Stomach (tissue), 9 donors: Measurements from ENCODE around the gene KLHDC7A. TPM values are rescaled to one million over a fixed set of nuclear protein-coding genes. Genes with fewer than 3 reads are reported as not detected.

Experiments used
- DNase-seq, 2 donors: peaks; one replicate each; pipeline versions ENCODE4 v3.0.0 to v3.0.0-alpha.2; 2013 to 2019
- H3K27ac ChIP-seq, 5 donors: fragments of 200-600 bp in 4 of 5; sonication (generic) in 4 of 5; one replicate each; pipeline ENCODE4 v1.5.1; 2013 to 2019; ENCODE audit warnings: mild to moderate bottlenecking in 1 of 5, moderate library complexity in 1 of 5
- H3K27me3 ChIP-seq, 3 donors: fragments of 200-600 bp; sonication (generic); one replicate each; pipeline ENCODE4 v1.5.1; 2017 to 2019; ENCODE audit warnings: mixed run types in 1 of 3
- H3K36me3 ChIP-seq, 4 donors: fragments of 200-600 bp; sonication (generic); 1 replicate in 3 of 4; 2 replicates in 1 of 4; pipeline ENCODE4 v1.5.1; 2016 to 2019
- H3K4me1 ChIP-seq, 4 donors: fragments of 200-600 bp; sonication (generic); one replicate each; pipeline ENCODE4 v1.5.1; 2016 to 2019
- H3K4me3 ChIP-seq, 4 donors: fragments of 200-600 bp; sonication (generic) in 3 of 4; one replicate each; pipeline ENCODE4 v1.5.1; 2016 to 2019; ENCODE audit warnings: mild to moderate bottlenecking in 1 of 4
- H3K9me3 ChIP-seq, 4 donors: fragments of 200-600 bp; sonication (generic); one replicate each; pipeline ENCODE4 v1.5.1; 2016 to 2019
- CTCF ChIP-seq, 7 experiments: fragments of 450-650 bp in 4 of 7; fragments of 200-600 bp in 3 of 7; sonication (generic) in 3 of 7; IDR thresholded peaks; one replicate each; pipeline ENCODE4 v1.5.1; 2016 to 2019; ENCODE audit warnings: antibody characterized with exemption in 7 of 7, control low read depth in 2 of 7, mild to moderate bottlenecking in 1 of 7
- EP300 ChIP-seq: sonication (generic); formaldehyde crosslinking; IDR thresholded peaks from one replicate; pipeline ENCODE4 v1.6.1; 2017; ENCODE audit warnings: antibody characterized with exemption
- POLR2A ChIP-seq, 4 donors: fragments of 450-650 bp; IDR thresholded peaks; one replicate each; pipeline ENCODE4 v1.6.1; 2016; ENCODE audit warnings: antibody characterized with exemption in 4 of 4, control low read depth in 2 of 4, mild to moderate bottlenecking in 1 of 4, moderate library complexity in 1 of 4
- POLR2AphosphoS5 ChIP-seq, 3 donors: sonication (generic); formaldehyde crosslinking; IDR thresholded peaks; one replicate each; pipeline ENCODE4 v1.6.1; 2016; ENCODE audit warnings: antibody characterized with exemption in 3 of 3
- WGBS, 5 donors: extraction: QIAGEN DNeasy Blood & Tissue Kit in 3 of 5; methylation state at CpG; one replicate each; pipeline versions ENCODE4 v1.1.5 to v1.1.7; 2013 to 2018; 5-methylcytosine and 5-hydroxymethylcytosine counted together
- intact Hi-C: fragments of 100-400 bp; cut with DNase I; formaldehyde crosslinking; loops from one replicate; pipeline ENCODE4 v1.15.1; 2023; ENCODE audit warnings: low total_unique reads
- polyA plus RNA-seq, 3 donors: library from polyadenylated mRNA; stranded (reverse); fragments of 200-250 nt; gene quantifications; one replicate each; pipeline ENCODE4 v1.2.3, GENCODE V29; 2013
- total RNA-seq, 5 donors: library from RNA; depleted of rRNA; stranded (reverse); fragments of >200 nt; gene quantifications; one replicate each; pipeline versions ENCODE4 v1.1.0 to v1.2.3, GENCODE V29; 2014 to 2016
- donor health status: healthy with polysubstance abuse.
- donor health status: Bipolar disorder and iron deficiency.
- donor health status: healthy.

Gene KLHDC7A
- total and polyA plus RNA-seq, 8 donors, result 0.29 to 8.9 (median 1.9) TPM

GRCh38 chr1:18475234-18475905 lies 5.4 kb upstream of the KLHDC7A start:
- Histone ChIP-seq H3K4me3 (no peak overlapping the region), H3K36me3 (no peaks in the 10 kb centered on the region), H3K27me3 (peaks cover 0 to 4% (median 0%) of the 10 kb centered on the region in 3 donors), H3K27ac (no peak overlapping the region), H3K4me1 (peaks cover 6 to 18% (median 12%) of the 10 kb centered on the region in 4 donors), H3K9me3 (no peaks in the 10 kb centered on the region)
- TF ChIP-seq CTCF (IDR thresholded peaks at IDR 0.05) (no peak), POLR2AphosphoS5 (IDR thresholded peaks at IDR 0.05) (no peak), POLR2A (IDR thresholded peaks at IDR 0.05) (no peak), EP300 (no peak)
- 74 to 87% (median 80%) methylated on average over 10 of the region's 10 CpGs for WGBS, 5 donors
- DNase-seq, result peak in 1 of 2 donors; percentile 27
- intact Hi-C loops, result no loop called here

GRCh38 chr1:18479454-18479853 lies 1.3 kb upstream of the KLHDC7A start:
- peak overlapping the region in 4 of 5 donors; percentile 85 to 88 (median 86) for H3K27ac ChIP-seq
- 59 to 79% (median 71%) methylated on average over 8 of the region's 8 CpGs for WGBS, 5 donors

DNA sequence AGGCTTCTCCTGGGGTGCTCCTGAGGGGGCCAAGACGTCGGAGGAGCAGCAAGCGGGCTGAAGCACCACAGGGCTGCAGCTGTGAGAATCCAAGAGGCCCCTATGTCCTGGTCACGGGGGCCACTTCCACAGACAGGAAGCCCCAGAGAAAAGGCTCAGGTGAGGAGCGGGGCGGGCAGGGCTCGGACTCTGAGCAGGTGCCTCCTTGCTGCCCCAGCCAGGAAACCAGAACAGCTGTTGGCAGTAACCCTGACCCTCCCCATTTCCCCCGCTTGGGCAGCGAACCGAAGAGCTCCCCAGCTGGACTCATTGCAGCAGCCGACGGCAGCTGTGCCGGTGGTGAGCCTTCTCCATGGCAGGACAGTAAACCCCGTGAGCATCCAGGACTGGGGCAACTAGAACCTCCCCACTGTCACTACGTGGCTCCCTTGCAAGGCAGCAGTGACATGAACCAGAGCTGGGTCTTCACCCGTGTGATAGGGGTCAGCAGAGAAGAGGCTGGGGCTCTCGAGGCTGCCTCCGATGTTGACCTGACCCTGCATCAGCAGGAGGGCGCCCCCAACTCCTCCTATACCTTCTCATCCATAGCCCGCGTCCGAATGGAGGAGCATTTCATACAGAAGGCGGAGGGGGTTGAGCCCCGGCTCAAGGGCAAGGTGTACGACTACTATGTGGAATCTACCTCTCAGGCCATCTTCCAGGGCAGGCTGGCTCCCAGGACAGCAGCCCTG lies 625 bp downstream of the KLHDC7A start:
- peaks cover 0 to 27% (median 0%) of the 10 kb centered on the region in 3 donors for H3K27me3 ChIP-seq
- TF ChIP-seq POLR2A (IDR thresholded peaks at IDR 0.05) (no peak), EP300 (no peak), POLR2AphosphoS5 (IDR thresholded peaks at IDR 0.05) (no peak), CTCF (IDR thresholded peaks at IDR 0.05) (no peak)
- 35 to 58% (median 48%) methylated on average over 11 to 25 of the region's 25 CpGs for WGBS, 5 donors
- H3K9me3 ChIP-seq, result no peaks in the 10 kb centered on the region
- peaks cover 30 to 42% (median 37%) of the 10 kb centered on the region in 4 donors for H3K4me1 ChIP-seq
- peak overlapping the region; percentile 85 to 89 (median 88) for H3K27ac ChIP-seq
- H3K4me3 ChIP-seq, result peak overlapping the region; percentile 5 to 37 (median 24)
- no peaks in the 10 kb centered on the region for H3K36me3 ChIP-seq
- intact Hi-C loops, result no loop called here
- peak; percentile 24 to 40 for DNase-seq

More at GRCh38 chr1:18479454-18479853, 1.3 kb upstream of the KLHDC7A start:
- TF ChIP-seq POLR2AphosphoS5 (IDR thresholded peaks at IDR 0.05) (no peak), CTCF (IDR thresholded peaks at IDR 0.05) (no peak), EP300 (no peak), POLR2A (IDR thresholded peaks at IDR 0.05) (no peak)
- Histone ChIP-seq H3K9me3 (no peaks in the 10 kb centered on the region), H3K27me3 (peaks cover 0 to 23% (median 0%) of the 10 kb centered on the region in 3 donors), H3K4me3 (no peak overlapping the region), H3K4me1 (peaks cover 30 to 42% (median 37%) of the 10 kb centered on the region in 4 donors), H3K36me3 (no peaks in the 10 kb centered on the region)
- DNase-seq, result no peak
- intact Hi-C loops, result no loop called here

DNA sequence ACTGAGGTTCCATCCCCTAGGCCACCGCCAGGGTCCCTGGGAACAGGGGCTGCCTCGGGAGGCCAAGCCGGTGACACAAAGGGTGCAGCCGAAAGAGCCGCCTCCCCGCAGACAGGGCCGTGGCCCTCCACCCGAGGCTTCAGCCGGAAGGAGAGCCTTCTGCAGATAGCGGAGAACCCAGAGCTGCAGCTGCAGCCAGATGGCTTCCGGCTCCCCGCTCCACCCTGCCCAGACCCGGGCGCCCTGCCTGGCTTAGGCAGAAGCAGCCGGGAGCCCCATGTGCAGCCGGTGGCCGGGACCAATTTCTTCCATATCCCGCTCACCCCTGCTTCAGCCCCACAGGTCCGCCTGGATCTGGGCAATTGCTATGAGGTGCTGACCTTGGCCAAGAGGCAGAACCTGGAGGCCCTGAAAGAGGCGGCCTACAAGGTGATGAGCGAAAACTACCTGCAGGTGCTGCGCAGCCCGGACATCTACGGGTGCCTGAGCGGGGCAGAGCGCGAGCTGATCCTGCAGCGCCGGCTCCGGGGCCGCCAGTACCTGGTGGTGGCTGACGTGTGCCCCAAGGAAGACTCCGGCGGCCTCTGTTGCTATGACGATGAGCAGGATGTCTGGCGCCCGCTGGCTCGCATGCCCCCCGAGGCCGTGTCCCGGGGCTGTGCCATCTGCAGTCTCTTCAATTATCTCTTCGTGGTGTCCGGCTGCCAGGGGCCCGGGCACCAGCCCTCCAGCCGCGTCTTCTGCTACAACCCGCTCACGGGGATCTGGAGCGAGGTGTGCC lies 1.4 kb downstream of the KLHDC7A start:
- no peak for TF ChIP-seq POLR2AphosphoS5 (IDR thresholded peaks at IDR 0.05)
- TF ChIP-seq CTCF (IDR thresholded peaks at IDR 0.05), result no peak
- no peak for TF ChIP-seq POLR2A (IDR thresholded peaks at IDR 0.05)
- TF ChIP-seq EP300, result no peak
- H3K27me3 ChIP-seq, result peaks cover 0 to 23% (median 0%) of the 10 kb centered on the region in 3 donors
- DNase-seq, result peak in 1 of 2 donors; percentile 40
- H3K4me1 ChIP-seq, result peaks cover 30 to 42% (median 37%) of the 10 kb centered on the region in 4 donors
- no peaks in the 10 kb centered on the region for H3K9me3 ChIP-seq
- peak overlapping the region; percentile 85 to 89 (median 88) for H3K27ac ChIP-seq
- intact Hi-C loops, result no loop called here
- WGBS, 5 donors, result 75 to 89% (median 81%) methylated on average over 40 to 49 of the region's 49 CpGs
- H3K4me3 ChIP-seq, result peak overlapping the region; percentile 5 to 37 (median 24)
- no peaks in the 10 kb centered on the region for H3K36me3 ChIP-seq
